RWPE2 (cell line): Measurements from ENCODE around the gene ATG101.

Experiments
- ATAC-seq: fragments of 200-7000 bp; cut with Tn5 transposase; 3 replicates; pipeline ENCODE4 v1.9.1; 2021; ENCODE audit warnings: low read depth
- DNase-seq: peaks from one replicate; pipeline ENCODE4 v3.0.0-alpha.2; 2020; ENCODE audit warnings: low spot score
- H3K27ac ChIP-seq: fragments of 450-650 bp; 2 replicates; pipeline ENCODE4 v1.5.1; 2017; ENCODE audit warnings: mild to moderate bottlenecking; ENCODE audit not compliant: poor library complexity, severe bottlenecking
- H3K27me3 ChIP-seq: fragments of 250-450 bp; sonication (Bioruptor Pico); 2 replicates; pipeline ENCODE4 v1.5.1; 2021; ENCODE audit warnings: mild to moderate bottlenecking, moderate library complexity; ENCODE audit not compliant: insufficient read depth, poor library complexity, severe bottlenecking
- H3K36me3 ChIP-seq: fragments of 250-450 bp; sonication (Bioruptor Pico); 2 replicates; pipeline ENCODE4 v1.5.1; 2020; ENCODE audit warnings: low read depth, mild to moderate bottlenecking, moderate library complexity
- H3K4me1 ChIP-seq: fragments of 250-450 bp; sonication (Bioruptor Pico); 2 replicates; pipeline ENCODE4 v1.5.1; 2021; ENCODE audit warnings: mild to moderate bottlenecking, moderate library complexity; ENCODE audit not compliant: insufficient read depth, poor library complexity, severe bottlenecking
- H3K4me3 ChIP-seq: fragments of 250-450 bp; sonication (Bioruptor Pico); 2 replicates; pipeline ENCODE4 v1.5.1; 2021; ENCODE audit warnings: mild to moderate bottlenecking, moderate library complexity; ENCODE audit not compliant: severe bottlenecking
- H3K9me3 ChIP-seq: fragments of 250-450 bp; sonication (Bioruptor Pico); 2 replicates; pipeline ENCODE4 v1.5.1; 2021; ENCODE audit warnings: mild to moderate bottlenecking, moderate library complexity; ENCODE audit not compliant: severe bottlenecking
- CTCF ChIP-seq: fragments of 450-650 bp; IDR thresholded peaks from one replicate; pipeline ENCODE4 v1.5.1; 2017; ENCODE audit warnings: mild to moderate bottlenecking, moderate library complexity; ENCODE audit not compliant: poor library complexity, severe bottlenecking

Gene ATG101

GRCh38 chr12:52119398-52120254 is 49.8 kb downstream of the ATG101 start:
- Histone ChIP-seq H3K27ac (no peak overlapping the region), H3K4me3 (no peak overlapping the region), H3K9me3 (no peaks in the 10 kb centered on the region), H3K36me3 (no peaks in the 10 kb centered on the region), H3K27me3 (peaks cover 3% of the 10 kb centered on the region), H3K4me1 (peaks cover 8% of the 10 kb centered on the region)
- ATAC-seq (peak; percentile 60), DNase-seq (no peak)
- peak; percentile 54 for TF ChIP-seq CTCF

GRCh38 chr12:52120951-52121823 is 51.4 kb downstream of the ATG101 start:
- DNase-seq (no peak), ATAC-seq (no peak)
- no peaks in the 10 kb centered on the region for H3K36me3 ChIP-seq
- no peak overlapping the region for H3K27ac ChIP-seq
- H3K9me3 ChIP-seq = no peaks in the 10 kb centered on the region
- TF ChIP-seq CTCF = no peak
- peaks cover 3% of the 10 kb centered on the region for H3K4me1 ChIP-seq
- no peaks in the 10 kb centered on the region for H3K27me3 ChIP-seq
- no peak overlapping the region for H3K4me3 ChIP-seq

- ATAC-seq = no peak; the same call in 2 of the 3 replicates
- Histone ChIP-seq H3K27me3 (no peaks in the 10 kb centered on the region), H3K4me3 (no peak overlapping the region), H3K4me1 (no peaks in the 10 kb centered on the region), H3K36me3 (no peaks in the 10 kb centered on the region), H3K9me3 (no peaks in the 10 kb centered on the region), H3K27ac (no peak overlapping the region)
- peak; percentile 91 for TF ChIP-seq CTCF
- no peak for DNase-seq
These were observed 52.2 kb downstream of the ATG101 start for GRCh38 chr12:52121824-52122539.

DNA sequence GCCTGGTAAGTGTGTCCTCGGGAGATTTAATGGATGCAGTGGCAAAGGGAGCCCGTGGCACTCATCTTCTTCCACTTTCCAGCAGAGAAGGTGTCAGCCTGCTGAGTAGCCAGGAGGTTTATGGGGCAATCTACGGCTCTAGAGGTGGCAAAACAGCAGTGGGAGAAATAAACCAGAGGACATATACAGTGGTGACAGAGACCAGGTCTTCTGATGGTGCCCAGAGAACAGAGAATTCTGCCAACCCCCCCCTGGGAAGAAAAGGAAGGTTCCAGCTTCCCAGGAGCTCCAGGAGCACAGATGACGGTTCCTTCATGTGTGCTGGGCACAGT is 52.7 kb downstream of the ATG101 start:
- no peak overlapping the region for H3K27ac ChIP-seq
- no peak for TF ChIP-seq CTCF
- H3K4me1 ChIP-seq = no peaks in the 10 kb centered on the region
- H3K9me3 ChIP-seq = no peaks in the 10 kb centered on the region
- no peak for ATAC-seq
- H3K4me3 ChIP-seq = no peak overlapping the region
- H3K36me3 ChIP-seq = no peaks in the 10 kb centered on the region
- no peak for DNase-seq
- H3K27me3 ChIP-seq = no peaks in the 10 kb centered on the region
